Kidney epithelial cell (primary cell): Measurements from ENCODE around the gene XPO1. TPM values are rescaled to one million over a fixed set of nuclear protein-coding genes. Genes with fewer than 3 reads are reported as not detected.
A peak's percentile ranks its signal among the peaks of the same experiment; 100 is the strongest.
"Not testable (repeated sequence)": the region's sequence is repeated elsewhere in the genome, so short reads cannot be mapped to it uniquely, and the experiment has no call there.

Experiments used
- DNase-seq: peaks from one replicate; pipeline ENCODE4 v3.0.0-alpha.2; 2010; ENCODE audit warnings: low read depth
- H3K27me3 ChIP-seq: 2 replicates; pipeline ENCODE4 v1.6.0; 2011; ENCODE audit warnings: low read length; ENCODE audit not compliant: control insufficient read depth, insufficient read depth
- H3K36me3 ChIP-seq: 2 replicates; pipeline ENCODE4 v1.5.1; 2011; ENCODE audit warnings: low read length; ENCODE audit not compliant: control insufficient read depth, insufficient read depth
- H3K4me3 ChIP-seq: 2 replicates; pipeline ENCODE4 v1.5.1; 2011; ENCODE audit warnings: low read depth, mild to moderate bottlenecking, control low read depth, low read length
- CTCF ChIP-seq: IDR thresholded peaks from 2 replicates; pipeline ENCODE4 v1.5.1; 2011; ENCODE audit warnings: mild to moderate bottlenecking, moderate library complexity, low read length, control low read depth, inconsistent platforms; ENCODE audit not compliant: insufficient read depth, poor library complexity, severe bottlenecking
- total RNA-seq: library from RNA; depleted of rRNA; stranded (reverse); fragments of >200 nt; gene quantifications from 2 replicates; pipeline ENCODE4 v1.2.3, GENCODE V29; 2015

XPO1 gene
- total RNA-seq, 1 donor from 2014 or later = 81.5 TPM

GRCh38 chr2:61550375-61551209 is 12.4 kb upstream of the XPO1 start:
- no peak for DNase-seq
- Histone ChIP-seq H3K36me3 (no peaks in the 10 kb centered on the region), H3K4me3 (no peak overlapping the region), H3K27me3 (no peaks in the 10 kb centered on the region)
- no peak for TF ChIP-seq CTCF

GRCh38 chr2:61549546-61549945 is 11.4 kb upstream of the XPO1 start:
- Histone ChIP-seq H3K27me3 (no peaks in the 10 kb centered on the region), H3K4me3 (no peak overlapping the region), H3K36me3 (no peaks in the 10 kb centered on the region)
- no peak for TF ChIP-seq CTCF
- DNase-seq = no peak

GRCh38 chr2:61543062-61543461 is 4.9 kb upstream of the XPO1 start:
- Histone ChIP-seq H3K27me3 (no peaks in the 10 kb centered on the region), H3K4me3 (no peak overlapping the region), H3K36me3 (no peaks in the 10 kb centered on the region)
- no peak for TF ChIP-seq CTCF
- no peak for DNase-seq

GRCh38 chr2:61540167-61540566 is 2.0 kb upstream of the XPO1 start:
- H3K36me3 ChIP-seq, H3K27me3 ChIP-seq, H3K4me3 ChIP-seq, DNase-seq: not testable (repeated sequence)

GRCh38 chr2:61538920-61539520 is 864 bp upstream of the XPO1 start:
- TF ChIP-seq CTCF = no peak
- Histone ChIP-seq H3K36me3 (no peaks in the 10 kb centered on the region), H3K27me3 (no peaks in the 10 kb centered on the region), H3K4me3 (peak overlapping the region; percentile 96)
- no peak for DNase-seq

- Histone ChIP-seq H3K27me3 (no peaks in the 10 kb centered on the region), H3K4me3 (peak overlapping the region; percentile 96), H3K36me3 (no peaks in the 10 kb centered on the region)
- DNase-seq = no peak
- TF ChIP-seq CTCF = no peak
These were observed 281 bp downstream of the XPO1 start for GRCh38 chr2:61537950-61538199.
